WTC11 (cell line): ENCODE measurements around the gene CNPY3. TPM values are rescaled to one million over a fixed set of nuclear protein-coding genes. Genes with fewer than 3 reads are reported as not detected.

Experiments
- ATF1 ChIP-seq: sonication (generic); formaldehyde crosslinking; IDR thresholded peaks from 2 replicates; pipeline ENCODE4 v1.8.1; 2023; ENCODE audit warnings: mild to moderate bottlenecking, moderate library complexity, missing genetic modification reagents
- FOXP1 ChIP-seq: sonication (generic); formaldehyde crosslinking; IDR thresholded peaks from 2 replicates; pipeline ENCODE4 v1.8.0; 2022; ENCODE audit warnings: missing genetic modification reagents, mild to moderate bottlenecking, moderate library complexity, borderline replicate concordance
- JAZF1 ChIP-seq: fragments of 250-450 bp; sonication (Bioruptor Pico); IDR thresholded peaks from 2 replicates; pipeline ENCODE4 v1.9.0; 2021; ENCODE audit warnings: moderate library complexity, mild to moderate bottlenecking, inconsistent platforms
- MYBL2 ChIP-seq: sonication (generic); formaldehyde crosslinking; IDR thresholded peaks from 2 replicates; pipeline ENCODE4 v1.8.1; 2023; ENCODE audit warnings: mild to moderate bottlenecking, moderate library complexity, missing genetic modification reagents
- NFE2L1 ChIP-seq: sonication (generic); formaldehyde crosslinking; IDR thresholded peaks from 2 replicates; pipeline ENCODE4 v1.8.1; 2023; ENCODE audit warnings: missing genetic modification reagents
- NR3C1 ChIP-seq: sonication (generic); formaldehyde crosslinking; conservative IDR thresholded peaks from 2 replicates; pipeline ENCODE4 v1.8.1; 2023; ENCODE audit warnings: low read depth, mild to moderate bottlenecking, missing genetic modification reagents
- SMAD3 ChIP-seq: sonication (generic); formaldehyde crosslinking; IDR thresholded peaks from 2 replicates; pipeline ENCODE4 v1.8.0; 2022; ENCODE audit warnings: missing genetic modification reagents, mild to moderate bottlenecking, borderline replicate concordance
- TEAD1 ChIP-seq: sonication (generic); formaldehyde crosslinking; IDR thresholded peaks from 2 replicates; pipeline ENCODE4 v1.8.0; 2022; ENCODE audit warnings: mild to moderate bottlenecking, missing genetic modification reagents
- TEAD4 ChIP-seq: sonication (generic); formaldehyde crosslinking; IDR thresholded peaks from 2 replicates; pipeline ENCODE4 v1.8.0; 2022; ENCODE audit warnings: mild to moderate bottlenecking, missing genetic modification reagents
- ZBTB21 ChIP-seq: sonication (generic); formaldehyde crosslinking; IDR thresholded peaks from 2 replicates; pipeline ENCODE4 v1.8.1; 2023; ENCODE audit warnings: mild to moderate bottlenecking, missing genetic modification reagents, borderline replicate concordance
- ZNF138 ChIP-seq: sonication (generic); formaldehyde crosslinking; conservative IDR thresholded peaks from 2 replicates; pipeline ENCODE4 v1.8.1; 2022; ENCODE audit warnings: mild to moderate bottlenecking, moderate library complexity, missing genetic modification reagents
- ZNF219 ChIP-seq: sonication (generic); formaldehyde crosslinking; IDR thresholded peaks from 2 replicates; pipeline ENCODE4 v1.8.0; 2023; ENCODE audit warnings: missing genetic modification reagents, mild to moderate bottlenecking, borderline replicate concordance
- ZNF317 ChIP-seq: sonication (generic); formaldehyde crosslinking; IDR thresholded peaks from 2 replicates; pipeline ENCODE4 v1.8.1; 2023; ENCODE audit warnings: low read depth, mild to moderate bottlenecking, moderate library complexity, missing genetic modification reagents, borderline replicate concordance
- ZNF416 ChIP-seq: fragments of 250-450 bp; sonication (Bioruptor Pico); IDR thresholded peaks from 2 replicates; pipeline ENCODE4 v1.9.0; 2021; ENCODE audit warnings: mild to moderate bottlenecking, inconsistent platforms
- ZNF423 ChIP-seq: fragments of 250-450 bp; sonication (Bioruptor Pico); IDR thresholded peaks from 2 replicates; pipeline ENCODE4 v2.1.2; 2022; ENCODE audit warnings: mild to moderate bottlenecking, moderate library complexity
- total RNA-seq: library from RNA; stranded (reverse); gene quantifications from 3 replicates; pipeline ENCODE4 v1.2.3, GENCODE V29; 2021
- TF ChIP-seq, protein P1 (sequence below): sonication (generic); formaldehyde crosslinking; IDR thresholded peaks from 2 replicates; pipeline ENCODE4 v1.8.0; 2022; ENCODE audit warnings: mild to moderate bottlenecking, missing genetic modification reagents
- TF ChIP-seq, protein P2 (sequence below): sonication (generic); formaldehyde crosslinking; IDR thresholded peaks from 2 replicates; pipeline ENCODE4 v1.8.1; 2023; ENCODE audit warnings: mild to moderate bottlenecking, missing genetic modification reagents, moderate library complexity
- TF ChIP-seq, protein P3 (sequence below): sonication (generic); formaldehyde crosslinking; IDR thresholded peaks from 2 replicates; pipeline ENCODE4 v1.8.0; 2022; ENCODE audit warnings: mild to moderate bottlenecking, missing genetic modification reagents
- TF ChIP-seq, protein P4 (sequence below): sonication (generic); formaldehyde crosslinking; IDR thresholded peaks from 2 replicates; pipeline ENCODE4 v1.8.1; 2022; ENCODE audit warnings: mild to moderate bottlenecking, missing genetic modification reagents, moderate library complexity, borderline replicate concordance
- TF ChIP-seq, protein P5 (sequence below): sonication (generic); formaldehyde crosslinking; IDR thresholded peaks from 2 replicates; pipeline ENCODE4 v1.8.1; 2022; ENCODE audit warnings: mild to moderate bottlenecking, moderate library complexity, missing genetic modification reagents
- TF ChIP-seq, protein P6 (sequence below): fragments of 250-450 bp; sonication (Bioruptor Pico); IDR thresholded peaks from 2 replicates; pipeline ENCODE4 v1.8.0; 2021; ENCODE audit warnings: mild to moderate bottlenecking
- TF ChIP-seq, protein P7 (sequence below): fragments of 250-450 bp; sonication (Bioruptor Pico); IDR thresholded peaks from 2 replicates; pipeline ENCODE4 v1.9.0; 2021; ENCODE audit warnings: mild to moderate bottlenecking
- TF ChIP-seq, protein P8 (sequence below): fragments of 250-450 bp; sonication (Bioruptor Pico); IDR thresholded peaks from 2 replicates; pipeline ENCODE4 v2.1.2; 2022; ENCODE audit warnings: mild to moderate bottlenecking, moderate library complexity
- TF ChIP-seq, protein P9 (sequence below): sonication (generic); formaldehyde crosslinking; IDR thresholded peaks from 2 replicates; pipeline ENCODE4 v1.8.1; 2022; ENCODE audit warnings: low read depth, missing genetic modification reagents, borderline replicate concordance
- TF ChIP-seq, protein P10 (sequence below): fragments of 200-600 bp; IDR thresholded peaks from 2 replicates; pipeline ENCODE4 v1.8.0; 2022; ENCODE audit warnings: antibody characterized with exemption
- TF ChIP-seq, protein P11 (sequence below): sonication (generic); formaldehyde crosslinking; IDR thresholded peaks from 2 replicates; pipeline ENCODE4 v1.8.0; 2022; ENCODE audit warnings: mild to moderate bottlenecking, missing genetic modification reagents

CNPY3 gene
- total RNA-seq, 1 experiment from 2014 or later: 67.0 TPM

DNA sequence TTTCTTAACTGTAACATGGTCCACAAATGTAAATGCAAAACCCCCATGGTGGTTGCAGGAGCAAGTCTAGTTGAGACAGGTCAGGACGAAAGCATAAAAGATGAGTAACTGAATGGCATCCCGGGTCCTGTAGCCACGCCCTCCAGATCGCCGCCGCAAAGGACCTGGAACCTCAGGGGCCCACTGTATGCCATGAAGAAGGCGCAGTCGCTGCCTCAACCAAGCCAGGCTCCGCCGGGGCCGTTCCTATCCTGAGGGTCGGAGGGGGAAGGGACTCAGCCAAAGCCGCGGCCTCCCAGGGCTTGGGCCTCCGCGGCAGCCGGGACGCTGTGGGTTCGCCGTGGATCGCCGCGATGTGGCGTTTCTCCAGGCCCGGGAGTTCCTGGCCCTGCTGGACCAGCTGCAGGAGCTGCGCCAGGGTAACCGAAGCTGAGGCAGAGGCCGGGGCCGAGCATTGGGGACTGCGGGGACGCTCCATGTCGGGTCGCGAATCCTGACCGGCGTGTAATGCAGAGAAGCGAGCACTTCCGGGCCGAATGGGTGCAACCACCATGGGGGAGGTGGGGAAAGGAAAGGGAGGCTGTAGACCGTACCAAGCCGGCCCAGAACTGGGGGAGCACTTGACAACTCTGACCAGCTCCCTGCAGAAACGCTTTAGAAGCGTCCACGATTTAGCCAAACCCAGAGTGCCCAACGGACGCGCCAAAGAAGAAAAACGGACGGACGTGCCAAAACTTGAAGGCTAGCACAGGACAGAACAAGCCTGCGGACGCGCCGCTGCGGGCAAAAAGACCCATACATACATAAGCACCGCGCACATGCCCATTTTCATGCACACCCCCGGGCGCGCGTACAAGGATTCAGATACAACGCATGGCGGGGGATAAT is 38.7 kb upstream of the CNPY3 start (continued):
- TF ChIP-seq, protein P1, sequence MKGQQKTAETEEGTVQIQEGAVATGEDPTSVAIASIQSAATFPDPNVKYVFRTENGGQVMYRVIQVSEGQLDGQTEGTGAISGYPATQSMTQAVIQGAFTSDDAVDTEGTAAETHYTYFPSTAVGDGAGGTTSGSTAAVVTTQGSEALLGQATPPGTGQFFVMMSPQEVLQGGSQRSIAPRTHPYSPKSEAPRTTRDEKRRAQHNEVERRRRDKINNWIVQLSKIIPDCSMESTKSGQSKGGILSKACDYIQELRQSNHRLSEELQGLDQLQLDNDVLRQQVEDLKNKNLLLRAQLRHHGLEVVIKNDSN: peak; percentile 61
- peak; percentile 90; the same call in 1 of the 2 replicates for TF ChIP-seq NR3C1 (CRISPR knock-in tag)
- TF ChIP-seq NFE2L1 (CRISPR knock-in tag): peak; percentile 72; the same call in 1 of the 2 replicates
- no peak for TF ChIP-seq ZNF423 (CRISPR knock-in tag)
- TF ChIP-seq, protein P2, sequence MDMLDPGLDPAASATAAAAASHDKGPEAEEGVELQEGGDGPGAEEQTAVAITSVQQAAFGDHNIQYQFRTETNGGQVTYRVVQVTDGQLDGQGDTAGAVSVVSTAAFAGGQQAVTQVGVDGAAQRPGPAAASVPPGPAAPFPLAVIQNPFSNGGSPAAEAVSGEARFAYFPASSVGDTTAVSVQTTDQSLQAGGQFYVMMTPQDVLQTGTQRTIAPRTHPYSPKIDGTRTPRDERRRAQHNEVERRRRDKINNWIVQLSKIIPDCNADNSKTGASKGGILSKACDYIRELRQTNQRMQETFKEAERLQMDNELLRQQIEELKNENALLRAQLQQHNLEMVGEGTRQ (CRISPR knock-in tag): no peak
- TF ChIP-seq ZNF317 (CRISPR knock-in tag): peak; percentile 59; the same call in 1 of the 2 replicates
- TF ChIP-seq, protein P3, sequence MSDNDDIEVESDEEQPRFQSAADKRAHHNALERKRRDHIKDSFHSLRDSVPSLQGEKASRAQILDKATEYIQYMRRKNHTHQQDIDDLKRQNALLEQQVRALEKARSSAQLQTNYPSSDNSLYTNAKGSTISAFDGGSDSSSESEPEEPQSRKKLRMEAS (CRISPR knock-in tag): peak; percentile 63
- no peak for TF ChIP-seq ZNF219 (CRISPR knock-in tag)
- peak; percentile 96 for TF ChIP-seq MYBL2
- TF ChIP-seq SMAD3: peak; percentile 87; the same call in 1 of the 2 replicates
- TF ChIP-seq, protein P4, sequence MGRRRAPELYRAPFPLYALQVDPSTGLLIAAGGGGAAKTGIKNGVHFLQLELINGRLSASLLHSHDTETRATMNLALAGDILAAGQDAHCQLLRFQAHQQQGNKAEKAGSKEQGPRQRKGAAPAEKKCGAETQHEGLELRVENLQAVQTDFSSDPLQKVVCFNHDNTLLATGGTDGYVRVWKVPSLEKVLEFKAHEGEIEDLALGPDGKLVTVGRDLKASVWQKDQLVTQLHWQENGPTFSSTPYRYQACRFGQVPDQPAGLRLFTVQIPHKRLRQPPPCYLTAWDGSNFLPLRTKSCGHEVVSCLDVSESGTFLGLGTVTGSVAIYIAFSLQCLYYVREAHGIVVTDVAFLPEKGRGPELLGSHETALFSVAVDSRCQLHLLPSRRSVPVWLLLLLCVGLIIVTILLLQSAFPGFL (CRISPR knock-in tag): peak; percentile 84
- TF ChIP-seq, protein P5, sequence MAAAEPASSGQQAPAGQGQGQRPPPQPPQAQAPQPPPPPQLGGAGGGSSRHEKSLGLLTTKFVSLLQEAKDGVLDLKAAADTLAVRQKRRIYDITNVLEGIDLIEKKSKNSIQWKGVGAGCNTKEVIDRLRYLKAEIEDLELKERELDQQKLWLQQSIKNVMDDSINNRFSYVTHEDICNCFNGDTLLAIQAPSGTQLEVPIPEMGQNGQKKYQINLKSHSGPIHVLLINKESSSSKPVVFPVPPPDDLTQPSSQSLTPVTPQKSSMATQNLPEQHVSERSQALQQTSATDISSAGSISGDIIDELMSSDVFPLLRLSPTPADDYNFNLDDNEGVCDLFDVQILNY (CRISPR knock-in tag): peak; percentile 86
- TF ChIP-seq, protein P6, sequence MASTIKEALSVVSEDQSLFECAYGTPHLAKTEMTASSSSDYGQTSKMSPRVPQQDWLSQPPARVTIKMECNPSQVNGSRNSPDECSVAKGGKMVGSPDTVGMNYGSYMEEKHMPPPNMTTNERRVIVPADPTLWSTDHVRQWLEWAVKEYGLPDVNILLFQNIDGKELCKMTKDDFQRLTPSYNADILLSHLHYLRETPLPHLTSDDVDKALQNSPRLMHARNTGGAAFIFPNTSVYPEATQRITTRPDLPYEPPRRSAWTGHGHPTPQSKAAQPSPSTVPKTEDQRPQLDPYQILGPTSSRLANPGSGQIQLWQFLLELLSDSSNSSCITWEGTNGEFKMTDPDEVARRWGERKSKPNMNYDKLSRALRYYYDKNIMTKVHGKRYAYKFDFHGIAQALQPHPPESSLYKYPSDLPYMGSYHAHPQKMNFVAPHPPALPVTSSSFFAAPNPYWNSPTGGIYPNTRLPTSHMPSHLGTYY (CRISPR knock-in tag): peak; percentile 96
- TF ChIP-seq, protein P7, sequence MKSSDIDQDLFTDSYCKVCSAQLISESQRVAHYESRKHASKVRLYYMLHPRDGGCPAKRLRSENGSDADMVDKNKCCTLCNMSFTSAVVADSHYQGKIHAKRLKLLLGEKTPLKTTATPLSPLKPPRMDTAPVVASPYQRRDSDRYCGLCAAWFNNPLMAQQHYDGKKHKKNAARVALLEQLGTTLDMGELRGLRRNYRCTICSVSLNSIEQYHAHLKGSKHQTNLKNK (CRISPR knock-in tag): peak; percentile 87
- no peak for TF ChIP-seq JAZF1 (CRISPR knock-in tag)
- TF ChIP-seq ATF1: peak; percentile 87
- 0 out of 2 replicates have a peak, but pooled peaks have one; percentile 91 for TF ChIP-seq ZNF138 (CRISPR knock-in tag)
- peak; percentile 74 for TF ChIP-seq TEAD1 (CRISPR knock-in tag)
- peak; percentile 98 for TF ChIP-seq ZNF416 (CRISPR knock-in tag)
- TF ChIP-seq FOXP1 (CRISPR knock-in tag): peak; percentile 98
- 0 out of 2 replicates have a peak, but pooled peaks have one; percentile 77 for TF ChIP-seq TEAD4 (CRISPR knock-in tag)
- TF ChIP-seq, protein P8, sequence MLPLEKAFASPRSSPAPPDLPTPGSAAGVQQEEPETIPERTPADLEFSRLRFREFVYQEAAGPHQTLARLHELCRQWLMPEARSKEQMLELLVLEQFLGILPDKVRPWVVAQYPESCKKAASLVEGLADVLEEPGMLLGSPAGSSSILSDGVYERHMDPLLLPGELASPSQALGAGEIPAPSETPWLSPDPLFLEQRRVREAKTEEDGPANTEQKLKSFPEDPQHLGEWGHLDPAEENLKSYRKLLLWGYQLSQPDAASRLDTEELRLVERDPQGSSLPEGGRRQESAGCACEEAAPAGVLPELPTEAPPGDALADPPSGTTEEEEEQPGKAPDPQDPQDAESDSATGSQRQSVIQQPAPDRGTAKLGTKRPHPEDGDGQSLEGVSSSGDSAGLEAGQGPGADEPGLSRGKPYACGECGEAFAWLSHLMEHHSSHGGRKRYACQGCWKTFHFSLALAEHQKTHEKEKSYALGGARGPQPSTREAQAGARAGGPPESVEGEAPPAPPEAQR (CRISPR knock-in tag): no peak
- TF ChIP-seq, protein P9, sequence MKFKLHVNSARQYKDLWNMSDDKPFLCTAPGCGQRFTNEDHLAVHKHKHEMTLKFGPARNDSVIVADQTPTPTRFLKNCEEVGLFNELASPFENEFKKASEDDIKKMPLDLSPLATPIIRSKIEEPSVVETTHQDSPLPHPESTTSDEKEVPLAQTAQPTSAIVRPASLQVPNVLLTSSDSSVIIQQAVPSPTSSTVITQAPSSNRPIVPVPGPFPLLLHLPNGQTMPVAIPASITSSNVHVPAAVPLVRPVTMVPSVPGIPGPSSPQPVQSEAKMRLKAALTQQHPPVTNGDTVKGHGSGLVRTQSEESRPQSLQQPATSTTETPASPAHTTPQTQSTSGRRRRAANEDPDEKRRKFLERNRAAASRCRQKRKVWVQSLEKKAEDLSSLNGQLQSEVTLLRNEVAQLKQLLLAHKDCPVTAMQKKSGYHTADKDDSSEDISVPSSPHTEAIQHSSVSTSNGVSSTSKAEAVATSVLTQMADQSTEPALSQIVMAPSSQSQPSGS (CRISPR knock-in tag): 0 out of 2 replicates have a peak, but pooled peaks have one; percentile 39
- TF ChIP-seq, protein P10, sequence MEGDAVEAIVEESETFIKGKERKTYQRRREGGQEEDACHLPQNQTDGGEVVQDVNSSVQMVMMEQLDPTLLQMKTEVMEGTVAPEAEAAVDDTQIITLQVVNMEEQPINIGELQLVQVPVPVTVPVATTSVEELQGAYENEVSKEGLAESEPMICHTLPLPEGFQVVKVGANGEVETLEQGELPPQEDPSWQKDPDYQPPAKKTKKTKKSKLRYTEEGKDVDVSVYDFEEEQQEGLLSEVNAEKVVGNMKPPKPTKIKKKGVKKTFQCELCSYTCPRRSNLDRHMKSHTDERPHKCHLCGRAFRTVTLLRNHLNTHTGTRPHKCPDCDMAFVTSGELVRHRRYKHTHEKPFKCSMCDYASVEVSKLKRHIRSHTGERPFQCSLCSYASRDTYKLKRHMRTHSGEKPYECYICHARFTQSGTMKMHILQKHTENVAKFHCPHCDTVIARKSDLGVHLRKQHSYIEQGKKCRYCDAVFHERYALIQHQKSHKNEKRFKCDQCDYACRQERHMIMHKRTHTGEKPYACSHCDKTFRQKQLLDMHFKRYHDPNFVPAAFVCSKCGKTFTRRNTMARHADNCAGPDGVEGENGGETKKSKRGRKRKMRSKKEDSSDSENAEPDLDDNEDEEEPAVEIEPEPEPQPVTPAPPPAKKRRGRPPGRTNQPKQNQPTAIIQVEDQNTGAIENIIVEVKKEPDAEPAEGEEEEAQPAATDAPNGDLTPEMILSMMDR: no peak
- TF ChIP-seq, protein P11, sequence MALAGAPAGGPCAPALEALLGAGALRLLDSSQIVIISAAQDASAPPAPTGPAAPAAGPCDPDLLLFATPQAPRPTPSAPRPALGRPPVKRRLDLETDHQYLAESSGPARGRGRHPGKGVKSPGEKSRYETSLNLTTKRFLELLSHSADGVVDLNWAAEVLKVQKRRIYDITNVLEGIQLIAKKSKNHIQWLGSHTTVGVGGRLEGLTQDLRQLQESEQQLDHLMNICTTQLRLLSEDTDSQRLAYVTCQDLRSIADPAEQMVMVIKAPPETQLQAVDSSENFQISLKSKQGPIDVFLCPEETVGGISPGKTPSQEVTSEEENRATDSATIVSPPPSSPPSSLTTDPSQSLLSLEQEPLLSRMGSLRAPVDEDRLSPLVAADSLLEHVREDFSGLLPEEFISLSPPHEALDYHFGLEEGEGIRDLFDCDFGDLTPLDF (CRISPR knock-in tag): no peak; the same call in 1 of the 2 replicates
- TF ChIP-seq ZBTB21 (CRISPR knock-in tag): peak; percentile 78
